ENCODE data around the gene ARHGAP10.

ARHGAP10 gene

DNA sequence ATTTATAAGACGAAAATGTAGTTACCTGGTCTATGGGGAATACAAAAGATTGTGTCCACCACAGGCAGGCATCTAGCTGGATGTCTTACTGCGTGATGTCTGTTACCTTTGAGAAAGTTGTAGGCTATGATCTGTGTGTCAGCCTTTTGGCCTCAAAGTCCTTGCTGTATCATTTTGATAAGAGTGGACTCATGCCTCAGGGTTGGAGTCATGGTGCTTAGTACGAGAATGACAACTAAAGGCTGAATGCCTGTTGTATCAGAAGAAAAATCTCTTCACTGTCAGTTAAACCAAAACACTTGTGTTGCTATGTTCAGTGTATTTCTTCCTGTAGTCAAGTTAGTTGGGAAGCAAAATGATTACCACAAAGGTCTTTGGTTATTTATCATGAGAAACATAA lies 226.2 kb downstream of the ARHGAP10 start:
- no peak for DNase-seq

DNA sequence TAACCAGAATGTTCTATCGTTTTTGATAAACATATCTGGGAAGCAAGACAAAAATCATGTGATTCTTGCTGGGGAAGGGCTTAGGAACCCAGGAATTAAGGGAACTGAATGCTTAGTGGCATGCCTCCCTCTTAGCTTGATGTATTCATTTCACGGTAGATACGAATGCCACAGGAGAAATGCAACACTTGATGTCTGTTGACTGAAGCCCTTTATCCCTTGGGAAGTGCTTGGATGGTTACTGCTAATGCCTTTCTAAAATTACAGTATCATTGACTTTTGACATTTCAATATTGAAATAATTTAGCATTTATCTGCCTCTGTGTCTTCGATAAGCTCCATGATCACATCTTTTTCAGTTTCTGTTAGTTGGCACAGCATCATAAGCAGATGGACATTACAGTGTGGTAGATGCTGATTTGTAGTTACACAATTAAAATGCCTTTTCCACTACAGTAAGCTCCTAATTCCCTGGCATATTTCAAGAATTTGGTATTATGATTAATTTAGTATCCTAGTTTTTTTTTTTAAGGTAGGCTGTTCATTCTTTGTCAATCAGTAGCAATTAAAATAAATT lies 226.7 kb downstream of the ARHGAP10 start:
- no peak for DNase-seq

DNA sequence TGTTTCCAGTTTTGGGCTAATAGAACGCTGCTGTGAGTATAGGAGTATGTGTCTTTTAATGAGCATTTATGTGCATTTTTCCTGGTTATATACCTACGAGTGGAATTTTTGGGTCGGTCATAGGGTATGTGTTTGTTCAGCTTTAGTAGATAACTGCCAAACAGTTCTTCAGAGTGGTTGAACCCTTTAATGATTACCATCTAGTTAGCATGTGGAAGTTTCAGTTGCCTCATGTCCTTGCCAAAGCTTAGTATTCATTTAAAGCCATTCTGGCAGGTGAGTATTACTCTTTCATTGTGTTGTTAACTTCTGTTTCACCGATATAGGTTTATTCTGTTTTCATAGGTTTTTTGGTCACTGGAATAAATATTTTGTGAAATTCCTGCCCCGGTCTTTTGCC lies 229.1 kb downstream of the ARHGAP10 start:
- DNase-seq: no peak

DNA sequence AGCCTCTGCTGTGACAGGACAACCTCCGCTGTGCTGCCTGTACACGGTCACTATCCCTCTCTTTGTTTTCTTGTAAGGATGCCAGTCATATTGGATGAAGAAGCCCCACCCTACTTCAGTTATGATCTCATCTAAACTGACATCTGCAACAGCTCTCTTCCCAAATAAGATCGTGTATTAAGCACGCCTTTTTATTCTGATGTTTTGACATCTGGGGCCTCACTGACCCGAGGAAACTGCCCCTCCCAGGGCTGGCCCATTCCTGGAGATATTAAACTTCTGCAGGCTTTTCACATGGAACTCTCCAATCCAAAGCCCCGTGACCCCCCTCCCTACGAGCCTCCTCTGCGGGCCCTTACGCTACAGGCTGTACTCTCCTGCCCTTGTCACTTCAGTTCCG lies 232.0 kb downstream of the ARHGAP10 start:
- no peak for DNase-seq

DNA sequence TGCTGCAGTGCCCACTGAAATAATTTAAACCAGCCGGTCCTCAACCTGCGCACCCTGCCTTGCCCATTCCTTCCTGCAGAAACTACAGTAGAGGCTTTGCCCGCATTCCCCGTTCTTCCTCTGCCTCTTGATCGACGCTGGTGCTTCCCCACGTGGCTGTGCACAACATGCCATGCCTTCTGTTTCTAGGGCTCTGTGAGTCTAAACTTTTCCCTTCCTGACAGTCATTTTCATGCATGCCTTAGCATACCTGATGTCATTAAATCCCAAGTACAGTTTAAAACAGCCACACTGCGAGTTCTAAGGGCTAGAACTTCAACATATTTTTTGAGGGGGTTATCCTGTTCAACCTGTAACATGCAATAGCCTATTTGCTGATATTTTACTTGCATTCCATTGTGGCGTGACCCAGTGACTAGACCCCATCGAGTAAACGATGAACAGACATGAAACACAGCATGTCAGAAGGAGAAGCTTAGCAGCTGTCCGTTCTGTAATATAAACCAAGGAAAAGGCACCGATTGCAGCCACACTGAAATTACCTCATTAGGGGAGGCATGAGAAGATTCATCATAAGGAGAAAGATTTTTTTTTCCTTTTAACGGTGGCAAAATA lies 232.5 kb downstream of the ARHGAP10 start:
- DNase-seq: no peak

DNA sequence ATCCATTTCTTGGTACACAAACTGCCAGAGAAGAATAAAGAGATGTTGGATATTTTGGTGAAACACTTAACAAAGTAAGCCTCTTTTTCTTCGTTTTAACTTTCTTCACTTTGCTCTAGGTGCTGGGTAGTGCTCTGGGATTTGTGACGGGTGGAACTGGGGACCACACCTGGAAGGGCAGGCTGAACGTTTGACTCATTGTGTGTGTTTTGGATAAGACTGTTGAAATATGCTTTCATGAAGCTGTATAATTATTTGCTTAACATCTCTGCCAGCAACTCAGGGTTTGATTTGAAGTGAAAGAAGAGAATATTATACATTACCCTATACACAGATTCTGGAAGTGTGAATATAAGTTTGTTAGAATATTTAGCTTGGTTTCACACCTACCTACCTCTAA lies 233.2 kb downstream of the ARHGAP10 start:
- DNase-seq: no peak

DNA sequence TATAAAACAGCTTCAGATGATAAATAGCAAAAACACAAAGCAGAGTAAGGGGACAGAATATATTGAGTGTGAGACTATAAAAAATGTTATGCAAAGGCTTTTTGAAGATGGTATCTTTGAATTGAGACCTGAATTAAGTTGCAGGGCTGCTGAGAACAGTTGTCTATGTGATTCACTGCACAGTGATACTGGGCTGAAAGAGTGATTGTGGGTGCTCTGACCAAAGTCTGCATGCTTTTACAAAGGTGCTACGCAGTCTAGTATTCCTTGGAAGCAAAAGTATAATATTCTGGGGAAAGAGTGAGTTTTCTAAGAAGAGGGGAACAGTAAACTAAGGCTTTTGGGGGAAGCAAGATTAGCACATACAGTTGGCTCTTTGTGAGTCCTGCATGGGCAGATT lies 234.0 kb downstream of the ARHGAP10 start:
- no peak for DNase-seq

DNA sequence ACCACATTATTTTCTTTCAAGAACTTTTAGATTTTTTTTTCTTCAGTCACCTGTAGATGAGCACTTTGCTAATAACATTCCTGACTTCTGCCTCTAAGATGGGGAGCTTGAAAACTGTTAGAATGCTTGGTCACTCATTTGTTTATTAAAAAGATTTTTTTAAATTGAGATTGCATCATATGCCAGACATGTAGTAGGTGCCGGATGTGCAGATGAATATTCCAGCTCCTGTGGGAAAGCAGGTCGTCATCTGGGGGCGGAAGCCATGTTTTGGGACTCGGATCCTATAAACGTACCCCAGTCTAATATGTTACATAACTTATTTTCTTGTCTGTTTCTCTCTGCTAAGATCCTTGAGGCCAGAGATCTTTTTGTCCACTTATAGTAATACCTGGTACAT lies 236.8 kb downstream of the ARHGAP10 start:
- DNase-seq: no peak

DNA sequence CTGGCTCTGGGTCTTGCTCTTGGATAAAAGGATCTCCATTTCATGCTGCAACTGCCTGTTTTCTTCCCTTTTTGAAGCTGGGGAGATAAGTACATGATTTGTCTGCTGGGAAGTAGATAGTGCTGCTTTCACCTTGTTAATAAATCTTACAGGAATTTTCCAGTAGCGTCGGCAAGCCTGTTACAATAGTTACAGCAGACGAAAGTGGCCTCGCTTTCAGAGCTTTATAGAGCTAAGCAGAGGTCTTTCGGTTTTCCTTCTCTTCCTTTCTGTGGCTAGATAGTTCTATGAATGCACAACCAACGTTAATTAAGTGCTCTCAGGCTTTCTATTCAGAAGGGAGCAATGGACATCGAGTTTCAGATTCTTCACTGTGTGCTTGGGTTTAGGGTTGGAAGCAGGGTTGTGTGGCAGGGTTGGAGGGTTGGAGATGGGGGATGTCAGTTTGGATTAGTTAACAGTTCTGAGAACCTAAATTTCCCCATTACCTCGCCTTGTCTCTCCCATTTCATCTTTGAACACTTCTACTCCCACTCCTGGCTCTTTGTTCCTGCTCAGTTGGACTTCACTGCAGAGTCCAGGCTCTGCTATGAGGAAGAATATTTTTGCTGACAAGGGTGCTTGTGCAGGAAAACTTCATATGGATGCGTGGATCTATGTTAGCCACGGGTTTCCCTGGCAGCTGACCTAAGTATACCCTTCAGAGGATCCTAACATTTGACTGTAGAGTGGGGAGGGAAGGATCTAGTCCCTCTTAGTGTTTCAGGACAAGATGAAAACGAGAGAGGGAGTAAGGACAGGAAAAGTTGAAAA lies 237.9 kb downstream of the ARHGAP10 start:
- DNase-seq: no peak

DNA sequence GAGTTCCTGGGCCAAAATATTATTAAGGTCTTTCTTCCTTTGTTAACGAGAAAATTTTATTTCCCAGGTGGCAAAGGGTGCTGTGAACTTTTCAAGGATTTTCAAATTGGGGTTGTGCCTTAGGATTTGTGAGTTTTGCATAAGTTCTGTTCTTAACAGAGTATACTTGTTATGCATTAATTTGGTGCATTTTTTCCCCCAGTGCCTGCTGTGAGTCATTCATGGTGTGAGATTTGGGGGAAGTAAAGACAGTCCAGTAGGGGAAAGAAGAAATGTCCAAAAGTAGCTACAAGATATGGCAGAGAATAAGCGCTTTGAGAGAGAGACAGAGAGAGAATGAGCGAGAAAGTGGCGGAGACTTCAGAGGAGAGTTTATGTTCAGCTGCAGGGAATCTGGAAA lies 239.2 kb downstream of the ARHGAP10 start:
- DNase-seq: no peak

DNA sequence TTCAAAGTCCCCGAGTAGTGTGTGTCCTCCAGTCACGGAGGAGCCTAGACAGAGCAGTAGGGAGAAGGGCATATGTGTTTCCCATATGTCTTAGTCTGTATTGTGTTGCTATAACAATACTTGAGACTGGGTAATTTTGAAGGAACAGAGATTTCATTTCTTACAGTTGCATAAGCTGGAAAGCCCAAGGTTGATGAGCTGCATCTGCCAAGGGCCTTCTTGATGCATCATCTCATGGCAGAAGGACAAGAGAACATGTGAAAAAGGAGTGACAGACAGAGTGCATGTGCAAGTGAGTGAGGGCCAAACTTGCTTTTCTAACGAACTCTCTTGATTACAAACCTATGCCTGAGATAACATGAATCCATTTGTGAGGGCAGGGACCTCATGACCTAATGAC lies 243.4 kb downstream of the ARHGAP10 start:
- DNase-seq: no peak

DNA sequence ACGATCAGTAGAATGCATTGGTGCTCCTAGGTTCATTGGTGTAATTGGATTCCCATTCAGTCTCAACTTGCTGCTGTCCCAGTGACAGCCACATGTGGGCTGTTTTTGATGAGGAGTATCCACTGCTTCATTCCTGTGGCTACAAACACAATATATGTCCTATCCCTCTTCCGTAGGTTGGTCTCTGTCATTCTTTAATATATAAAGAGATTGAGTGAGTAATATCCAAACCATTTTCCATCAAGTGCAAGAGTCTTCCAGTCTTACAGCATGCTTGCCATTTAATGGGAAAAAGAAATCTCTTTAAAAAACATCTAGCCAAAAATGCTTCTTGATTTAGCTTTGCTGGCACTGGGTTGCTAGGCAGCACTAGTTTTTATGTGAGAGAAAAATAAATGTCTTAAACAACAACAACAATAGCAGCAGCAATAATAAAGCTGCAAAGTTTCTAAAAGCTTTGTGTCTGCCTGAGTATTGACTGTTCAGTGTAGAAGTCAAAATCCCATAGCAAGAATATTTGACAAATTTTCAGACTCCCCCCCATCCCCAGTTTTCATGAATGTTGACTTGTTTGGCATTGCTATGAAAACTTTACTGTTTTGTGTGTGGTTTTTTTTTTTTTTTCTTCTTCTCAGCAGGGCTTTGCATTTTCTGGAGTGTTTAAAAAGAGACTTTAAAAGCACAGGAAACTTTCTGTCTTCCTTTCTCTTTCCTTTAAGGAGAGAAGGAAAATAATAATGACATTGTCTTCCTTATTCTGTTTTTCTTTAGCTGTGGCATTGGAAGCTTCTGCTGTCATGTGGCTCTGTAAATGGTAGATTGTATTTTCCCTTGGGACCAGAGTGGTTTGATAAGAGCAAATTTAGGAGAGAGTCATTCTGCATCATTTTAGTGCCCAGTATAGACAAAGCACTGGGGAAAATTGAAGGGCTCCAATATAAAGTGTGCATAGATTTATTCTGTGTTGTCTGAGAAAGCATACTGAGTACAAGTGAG lies 244.3 kb downstream of the ARHGAP10 start:
- DNase-seq: no peak

DNA sequence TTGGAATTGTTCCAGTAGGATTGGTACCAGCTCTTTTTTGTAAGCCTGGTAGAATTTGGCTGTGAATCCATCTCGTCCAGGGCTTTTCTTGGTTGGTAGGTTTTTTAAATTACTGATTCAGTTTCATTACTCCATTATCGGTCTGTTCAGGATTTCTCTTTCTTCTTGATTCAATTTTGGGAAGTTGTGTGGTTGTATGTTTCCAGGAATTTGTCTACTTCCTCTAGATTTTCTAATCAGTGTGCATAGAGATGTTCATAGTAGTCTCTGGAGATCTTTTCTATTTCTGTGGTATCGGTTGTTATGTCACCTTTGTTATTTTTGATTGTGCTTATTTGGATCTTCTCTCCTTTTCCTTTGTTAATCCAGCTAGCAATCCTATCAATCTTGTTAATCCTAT lies 248.7 kb downstream of the ARHGAP10 start:
- DNase-seq: no peak

DNA sequence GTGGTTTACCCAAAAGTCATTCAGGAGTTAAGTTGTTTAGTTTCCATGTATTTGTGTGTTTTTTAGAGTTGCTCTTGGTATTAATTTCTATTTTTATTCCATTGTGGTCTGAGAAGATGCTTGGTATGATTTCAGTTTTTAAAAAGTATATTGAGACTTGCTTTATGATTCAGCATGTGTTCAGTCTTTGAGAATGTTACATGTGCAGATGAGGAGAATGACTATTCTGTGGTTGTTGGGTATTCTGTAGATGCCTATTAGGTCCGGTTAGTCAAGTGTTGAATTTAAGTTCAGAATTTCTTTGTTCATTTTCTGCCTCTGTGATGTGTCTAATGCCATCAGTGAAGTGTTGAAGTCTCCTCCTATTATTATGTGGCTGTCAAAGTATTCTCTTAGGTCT lies 249.4 kb downstream of the ARHGAP10 start:
- DNase-seq: peak in 1 of 5 experiments; percentile 64

DNA sequence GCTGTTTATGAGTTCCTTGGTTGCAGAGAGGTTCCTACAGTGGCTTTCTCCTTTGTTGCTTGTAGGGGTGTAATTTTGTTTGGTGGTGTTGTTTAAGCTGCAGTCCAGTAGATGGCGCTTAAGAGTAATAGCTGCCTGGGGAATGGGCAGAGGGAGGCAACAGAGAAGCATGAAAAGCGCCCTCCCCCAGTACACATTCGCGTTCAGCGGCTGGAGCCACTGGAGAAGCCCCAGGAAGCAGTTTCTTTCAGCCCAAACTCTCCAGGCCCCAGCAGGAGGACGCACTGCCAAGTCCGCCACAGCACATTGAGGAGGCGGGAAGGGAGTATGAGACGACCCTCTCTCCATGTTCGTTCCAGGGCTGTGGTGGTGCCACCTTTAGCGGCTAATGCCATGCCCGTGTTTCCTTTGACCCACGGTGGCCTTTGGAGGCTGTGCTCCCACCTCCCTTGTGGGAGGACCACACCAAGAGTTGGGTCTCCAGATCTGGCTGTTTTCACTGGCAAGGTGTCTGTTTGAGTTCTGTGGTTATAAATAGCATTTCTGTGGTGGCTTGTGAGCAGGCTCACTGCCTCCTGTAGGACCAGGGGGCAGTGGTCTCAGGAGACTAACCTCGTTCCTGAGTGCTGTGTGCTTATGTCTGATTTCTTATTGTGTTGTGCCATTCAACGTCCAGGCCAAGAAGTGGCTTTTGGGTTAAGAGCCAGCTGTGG lies 252.3 kb downstream of the ARHGAP10 start:
- peak in 2 of 5 experiments; percentile 1 to 50 for DNase-seq

DNA sequence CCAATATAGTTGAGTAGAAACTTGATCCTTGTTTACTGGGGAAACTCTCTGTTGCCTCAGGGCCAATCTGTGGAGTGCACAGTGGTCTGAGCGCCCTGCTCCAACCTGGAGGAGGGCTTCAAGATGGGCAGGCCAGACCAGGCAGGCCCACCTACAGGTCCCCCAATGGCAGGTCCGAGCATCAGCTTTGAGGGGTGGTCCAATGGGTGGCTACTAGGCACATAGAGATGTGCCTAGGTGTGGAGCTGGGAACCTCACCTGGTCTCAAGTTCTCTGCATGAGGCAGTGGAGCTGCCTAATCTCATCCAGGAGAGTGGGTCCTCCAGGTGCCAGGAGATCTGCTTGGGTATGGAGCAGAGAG lies 252.9 kb downstream of the ARHGAP10 start:
- no peak for DNase-seq

DNA sequence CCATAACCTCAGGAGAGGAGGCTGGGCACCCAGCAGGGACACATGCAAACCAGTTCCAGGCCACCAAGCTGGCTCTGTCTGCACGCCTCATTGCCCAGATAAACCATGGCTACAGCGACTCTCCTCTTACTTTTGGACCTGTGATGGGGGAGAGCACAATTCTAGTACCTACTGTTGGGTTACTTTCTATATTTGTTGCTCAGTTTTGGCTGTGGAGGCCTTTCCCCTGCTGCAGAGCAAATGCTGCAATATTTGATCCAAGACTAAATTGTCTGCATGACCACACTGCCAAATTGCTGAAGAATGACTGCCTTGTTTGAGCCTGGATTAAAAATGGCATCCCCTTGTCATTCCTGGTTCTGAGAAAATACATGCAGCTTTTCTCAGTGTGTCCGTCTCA lies 253.5 kb downstream of the ARHGAP10 start:
- DNase-seq: no peak

DNA sequence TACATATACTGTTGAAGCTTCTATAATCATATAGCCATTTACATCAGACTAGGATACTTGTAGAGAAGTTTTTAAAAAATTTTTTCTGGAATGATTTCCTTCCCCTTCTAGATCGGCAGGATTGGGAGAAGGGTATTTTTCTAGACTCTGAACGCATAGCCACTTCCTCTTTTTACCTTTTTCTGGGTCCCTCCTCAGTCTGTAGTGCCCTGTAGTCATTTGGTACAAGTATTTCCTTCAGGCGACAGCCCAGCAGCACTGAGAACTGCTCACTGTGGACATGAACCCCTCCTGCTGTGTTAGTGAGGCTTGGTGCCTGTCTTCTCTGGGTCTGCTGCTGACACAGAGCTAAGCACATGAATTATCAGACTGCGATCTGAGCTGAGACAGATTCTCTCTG lies 255.4 kb downstream of the ARHGAP10 start:
- no peak for DNase-seq

DNA sequence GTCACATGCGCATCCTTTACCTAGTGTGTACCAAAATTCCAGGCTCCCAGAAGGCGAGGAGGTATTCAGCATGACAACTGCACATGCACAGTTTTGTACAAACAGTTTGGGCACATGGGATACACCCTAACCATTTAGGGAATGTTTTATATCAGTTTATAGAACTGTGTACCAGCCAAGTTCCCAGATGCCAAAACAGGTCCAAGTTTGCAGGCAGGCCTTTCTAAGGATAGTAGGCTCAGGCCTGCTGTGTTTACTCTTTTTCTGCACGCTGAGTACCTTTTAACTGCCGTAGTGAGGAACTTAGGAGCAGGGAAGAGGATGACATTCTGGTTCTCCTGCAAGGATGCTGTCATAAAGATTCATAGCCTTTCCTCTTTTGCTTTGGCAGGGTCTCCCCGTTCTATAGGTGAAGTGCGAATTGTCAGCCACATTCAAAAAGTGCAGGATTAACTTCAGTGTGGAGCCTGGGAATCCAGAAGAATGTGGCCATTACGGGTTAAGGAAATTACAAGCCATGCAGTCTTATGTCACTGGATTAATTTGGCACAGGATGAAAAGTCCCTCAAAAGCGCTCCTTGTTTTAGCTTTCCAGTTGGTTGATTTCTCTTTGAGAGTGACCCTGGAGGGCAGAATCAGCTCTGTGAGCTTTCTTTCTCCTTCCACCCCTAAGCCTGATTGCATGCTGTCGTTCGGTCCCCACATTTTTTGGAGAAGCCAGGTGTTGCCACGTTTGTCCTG lies 259.8 kb downstream of the ARHGAP10 start:
- DNase-seq: no peak

DNA sequence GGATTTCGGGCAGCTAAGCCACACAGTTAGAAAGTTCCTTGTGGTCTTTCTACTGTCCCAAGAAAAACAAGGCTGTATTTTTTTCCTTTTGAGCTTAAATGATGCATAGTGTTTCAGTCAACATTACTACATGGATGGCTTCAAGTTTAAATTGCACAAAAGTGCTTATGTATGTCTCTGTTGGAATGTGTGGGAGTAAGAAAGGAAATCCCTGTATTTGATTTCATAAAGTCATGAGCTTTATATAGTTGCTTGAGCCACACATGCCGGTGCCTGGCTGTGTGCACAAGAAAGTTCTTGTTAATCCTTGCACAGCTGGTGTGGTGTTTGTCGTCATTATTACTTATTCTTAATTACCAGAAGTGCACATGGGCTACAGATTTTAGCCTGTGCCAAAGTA lies 262.2 kb downstream of the ARHGAP10 start:
- no peak for DNase-seq
